Stimulated activated CD8-positive, alpha-beta memory T cell treated with anti-CD3 and anti-CD28 coated beads, Interleukin-7, amount 100 ng/mL, for 4 hours (primary cell): ENCODE results near the gene KCNG4.
A peak's percentile ranks its signal among the peaks of the same experiment; 100 is the strongest.

ENCODE experiments used
- DNase-seq, 2 donors: peaks; one replicate each; pipeline ENCODE4 v3.0.0-alpha.2; 2020; ENCODE audit warnings: low read depth in 2 of 2

Gene KCNG4, protein sequence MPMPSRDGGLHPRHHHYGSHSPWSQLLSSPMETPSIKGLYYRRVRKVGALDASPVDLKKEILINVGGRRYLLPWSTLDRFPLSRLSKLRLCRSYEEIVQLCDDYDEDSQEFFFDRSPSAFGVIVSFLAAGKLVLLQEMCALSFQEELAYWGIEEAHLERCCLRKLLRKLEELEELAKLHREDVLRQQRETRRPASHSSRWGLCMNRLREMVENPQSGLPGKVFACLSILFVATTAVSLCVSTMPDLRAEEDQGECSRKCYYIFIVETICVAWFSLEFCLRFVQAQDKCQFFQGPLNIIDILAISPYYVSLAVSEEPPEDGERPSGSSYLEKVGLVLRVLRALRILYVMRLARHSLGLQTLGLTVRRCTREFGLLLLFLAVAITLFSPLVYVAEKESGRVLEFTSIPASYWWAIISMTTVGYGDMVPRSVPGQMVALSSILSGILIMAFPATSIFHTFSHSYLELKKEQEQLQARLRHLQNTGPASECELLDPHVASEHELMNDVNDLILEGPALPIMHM

DNA sequence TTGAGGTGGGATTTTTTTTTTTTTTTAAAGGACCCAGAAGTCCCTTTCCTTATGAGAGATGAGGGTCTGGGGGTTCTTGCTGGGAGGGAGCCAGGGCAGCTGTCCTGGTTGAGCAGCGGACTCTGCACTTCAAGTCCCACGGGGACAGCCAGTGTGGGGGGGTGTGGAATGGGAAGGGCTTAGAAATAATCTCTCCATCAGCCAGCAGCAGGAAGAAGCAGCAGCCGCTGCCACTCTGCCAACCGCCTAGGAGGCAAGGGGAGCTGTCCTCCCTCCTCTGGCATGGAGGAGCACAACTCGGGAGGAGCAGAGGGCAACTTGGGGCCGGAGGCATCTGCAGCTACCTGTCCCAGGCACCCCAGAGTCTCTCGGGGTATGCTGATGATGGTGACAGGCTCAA lies at the start of gene KCNG4:
Gene KCNG4 (minus strand): TSS at position 104 of the 400 bp plus-strand sequence. CDS start 2,527 bp downstream, outside the sequence.
- DNase-seq: no peak

DNA sequence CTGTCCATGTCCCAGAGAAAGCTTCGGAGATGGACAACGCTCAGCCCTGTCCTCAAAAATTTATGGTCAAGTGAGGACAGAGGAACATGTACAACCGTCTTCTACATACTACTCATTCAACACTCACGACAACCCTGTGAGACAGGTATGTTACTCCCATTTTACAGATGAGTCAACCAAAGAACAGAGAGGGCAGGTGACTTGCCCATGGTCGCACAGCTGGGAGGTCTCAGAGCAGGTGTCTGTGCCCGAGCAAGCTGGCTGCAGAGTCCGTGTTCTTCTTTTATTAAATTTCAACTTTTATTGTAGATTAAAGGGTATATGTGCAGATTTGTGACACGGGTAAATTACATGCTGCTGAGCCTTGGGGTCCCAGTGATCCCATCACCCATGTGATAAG lies 49.1 kb upstream of the KCNG4 start:
- DNase-seq: no peak

DNA sequence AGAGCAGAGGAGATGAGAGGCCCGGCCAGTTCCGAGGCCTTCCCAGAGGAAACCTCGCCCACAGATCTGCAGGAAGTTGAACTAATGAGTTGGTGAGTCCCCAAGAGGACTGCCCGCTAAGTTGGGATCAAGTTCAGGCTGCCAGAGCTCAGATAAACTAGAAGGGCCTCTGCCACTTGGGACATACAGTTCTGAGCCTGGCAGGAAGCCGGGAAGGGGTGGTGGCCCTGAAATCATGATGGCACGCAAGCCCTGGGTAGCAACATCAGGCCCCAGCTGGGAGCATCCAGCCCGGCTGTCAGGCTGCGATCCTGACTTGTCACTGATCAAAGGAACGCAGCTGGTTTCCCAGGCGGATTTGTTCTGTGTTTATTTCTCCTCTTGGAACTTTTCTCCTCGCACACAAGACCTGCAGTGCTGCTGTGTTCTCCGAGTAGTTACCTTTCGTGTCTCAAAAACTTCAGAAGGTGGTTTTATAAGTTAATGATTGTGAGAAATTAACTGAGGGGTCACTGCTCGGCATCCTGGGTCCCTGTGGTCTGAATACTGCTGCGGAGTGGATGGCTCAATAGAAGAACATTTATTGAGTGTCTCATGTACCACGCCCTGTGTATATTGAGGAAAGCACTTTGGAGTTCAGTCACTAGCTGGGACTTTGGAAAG lies 46.9 kb upstream of the KCNG4 start:
- DNase-seq: no peak

DNA sequence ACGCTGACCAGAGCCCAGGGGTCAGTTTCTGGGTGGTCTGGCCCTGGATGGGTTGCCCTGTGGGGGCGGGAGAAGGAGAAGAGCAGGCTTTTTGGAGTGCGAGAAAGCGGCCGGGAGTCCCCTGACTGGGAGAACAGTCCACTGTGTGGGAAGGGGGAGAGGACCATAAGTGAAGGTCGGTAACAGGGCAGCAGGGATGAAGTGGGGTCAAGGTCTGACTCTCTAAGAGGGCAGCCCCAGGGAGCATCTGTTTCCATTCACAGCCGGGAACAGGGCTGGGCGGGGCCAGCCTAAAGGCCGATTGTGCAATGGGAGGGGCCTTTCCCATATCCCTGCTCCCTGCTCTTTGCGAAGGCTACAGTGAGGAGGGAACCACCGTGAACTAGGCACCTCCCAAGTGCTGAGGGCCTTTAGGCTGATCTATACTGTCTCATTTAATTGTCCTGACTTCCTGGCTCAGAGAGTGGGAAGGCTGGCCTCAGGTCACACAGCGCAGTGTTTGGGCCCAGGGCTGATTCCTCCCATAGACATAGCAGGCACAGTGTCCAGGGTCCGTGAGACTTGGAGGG lies 44.4 kb upstream of the KCNG4 start:
- no peak for DNase-seq

DNA sequence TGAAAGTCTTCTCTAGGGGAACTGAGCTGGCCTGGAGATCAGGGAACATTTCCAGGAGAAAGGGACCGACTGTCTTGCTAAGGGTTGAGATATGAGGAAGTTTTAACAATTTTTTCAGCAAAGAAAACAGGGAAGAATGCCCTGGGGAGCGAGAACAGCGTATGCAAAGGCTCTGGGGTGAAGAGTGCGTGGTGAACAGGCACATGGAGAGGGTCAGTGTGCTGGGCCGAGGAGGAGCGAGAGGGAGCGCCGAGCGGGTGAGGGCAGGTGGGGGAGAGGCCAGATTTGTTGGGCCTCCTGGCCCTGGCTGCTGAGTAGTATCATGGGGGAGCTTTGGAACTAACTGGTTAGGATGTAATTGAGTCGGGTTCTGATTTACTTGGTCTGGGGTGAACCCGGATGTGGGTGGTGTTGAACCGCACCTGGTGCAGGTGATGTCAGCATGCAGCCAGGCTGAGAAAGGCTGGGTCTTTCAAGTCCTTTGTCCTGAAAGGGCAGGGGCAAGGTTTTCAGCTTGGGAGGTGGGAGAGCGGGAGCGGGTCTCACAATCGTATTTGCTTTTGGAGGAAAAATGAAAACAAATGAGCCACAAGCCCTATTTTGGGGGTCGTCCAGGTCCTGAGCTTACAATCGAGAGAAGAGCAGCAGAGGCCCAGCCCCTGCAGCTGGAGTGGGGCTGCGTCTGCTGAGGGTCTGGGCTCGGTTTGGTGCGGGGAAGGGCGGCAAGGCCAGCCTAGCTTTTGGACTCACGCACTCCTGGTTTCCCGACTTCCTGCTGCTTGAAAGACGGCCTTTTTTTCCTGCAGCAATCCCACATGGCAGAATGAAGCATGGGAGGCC lies 43.7 kb upstream of the KCNG4 start:
- no peak for DNase-seq

DNA sequence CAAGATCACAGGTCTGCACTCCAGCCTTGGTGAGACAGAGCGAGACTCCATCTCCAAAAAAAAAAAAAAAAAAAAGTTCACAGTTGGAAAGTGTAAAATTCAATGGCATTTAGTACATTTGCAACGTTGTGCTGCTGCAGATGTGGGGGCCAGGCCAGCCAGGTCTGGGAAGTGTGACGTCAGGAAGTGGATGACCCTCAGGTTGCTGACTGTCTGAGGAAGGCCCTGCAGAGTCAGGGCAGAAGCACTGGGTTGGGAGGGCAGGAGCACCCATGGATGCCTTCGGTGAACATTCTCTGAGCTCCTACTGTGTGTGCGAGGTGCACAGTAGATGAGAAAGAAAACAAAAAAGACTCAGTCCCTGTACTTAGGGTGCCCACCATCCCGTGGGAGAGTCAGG lies 42.7 kb upstream of the KCNG4 start:
- no peak for DNase-seq

DNA sequence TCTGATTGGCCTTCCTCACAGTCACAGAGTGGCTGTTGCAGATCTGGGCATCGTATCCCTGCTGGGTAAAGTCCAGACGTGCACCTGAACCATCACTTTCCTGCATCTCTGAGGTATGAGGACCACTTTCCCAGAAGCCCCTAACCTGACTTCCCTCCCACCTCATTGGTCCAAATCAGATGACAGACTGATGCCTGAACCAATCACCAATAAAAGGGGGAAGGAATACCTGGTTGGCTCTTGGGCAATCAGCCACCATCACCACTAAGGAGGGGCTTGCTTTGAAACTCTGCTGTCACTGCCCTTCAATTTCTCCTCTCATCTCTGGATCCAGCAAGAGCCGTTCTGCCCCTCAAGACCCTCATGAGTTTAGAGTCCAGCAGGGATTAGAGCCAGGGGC lies 41.3 kb upstream of the KCNG4 start:
- DNase-seq: no peak

DNA sequence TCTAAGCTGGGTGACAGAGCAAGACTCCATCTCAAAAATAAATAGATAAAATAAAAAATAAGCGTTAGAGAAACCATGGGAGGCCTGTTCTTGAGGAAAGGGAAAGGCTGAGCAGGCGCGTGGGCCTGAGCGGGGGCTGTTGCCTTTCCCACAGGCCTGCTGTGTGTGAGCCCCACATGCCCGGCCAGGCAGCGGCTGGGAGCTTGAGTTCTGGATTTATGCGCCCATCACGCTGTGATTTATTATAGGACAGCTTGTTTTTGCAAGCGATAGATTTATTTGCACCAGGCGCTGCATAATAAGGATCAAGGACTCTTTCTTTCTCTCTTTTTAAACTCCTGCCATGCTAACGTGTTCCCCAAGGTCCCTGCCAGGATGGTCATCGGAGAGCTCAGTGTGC lies 40.1 kb upstream of the KCNG4 start:
- DNase-seq: no peak

DNA sequence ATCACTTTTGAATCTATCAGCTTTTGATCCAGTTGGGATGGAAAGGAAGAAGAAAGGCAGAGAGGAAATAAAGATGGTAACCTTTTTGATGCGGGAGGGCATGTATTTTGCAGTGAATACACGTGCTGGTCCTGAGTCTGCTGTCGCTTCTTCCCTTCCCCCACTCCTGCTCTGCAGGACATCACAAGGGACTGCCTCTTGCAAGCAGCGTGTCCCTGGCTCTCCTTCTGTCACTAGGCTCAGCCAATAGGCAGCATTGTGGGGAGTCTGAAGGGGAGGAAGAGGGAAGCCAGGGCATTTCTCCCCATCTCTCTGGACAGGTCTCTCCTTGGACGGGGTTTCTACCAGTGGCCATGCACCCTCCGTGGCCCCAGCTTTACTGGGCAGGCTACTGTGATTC lies 39.2 kb upstream of the KCNG4 start:
- no peak for DNase-seq

DNA sequence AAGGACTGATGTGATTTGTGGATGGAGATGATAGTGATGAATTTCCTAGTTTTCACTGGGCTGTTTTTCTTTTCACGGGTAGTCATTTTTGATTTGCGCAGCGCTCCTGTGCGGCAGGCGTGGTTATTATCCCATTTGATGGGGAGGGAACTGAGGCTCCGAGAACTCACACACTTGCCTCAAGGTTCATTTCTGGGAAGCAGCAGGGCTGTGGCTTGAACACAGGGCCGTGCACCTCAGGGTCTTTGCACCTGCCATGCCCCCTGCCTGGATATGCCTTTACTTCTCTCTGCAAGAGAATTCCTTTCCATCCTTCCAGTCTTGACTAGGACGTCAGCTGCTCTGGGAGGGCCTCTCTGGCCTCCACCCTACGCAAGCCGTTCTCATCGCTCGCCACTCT lies 38.5 kb upstream of the KCNG4 start:
- DNase-seq: no peak

DNA sequence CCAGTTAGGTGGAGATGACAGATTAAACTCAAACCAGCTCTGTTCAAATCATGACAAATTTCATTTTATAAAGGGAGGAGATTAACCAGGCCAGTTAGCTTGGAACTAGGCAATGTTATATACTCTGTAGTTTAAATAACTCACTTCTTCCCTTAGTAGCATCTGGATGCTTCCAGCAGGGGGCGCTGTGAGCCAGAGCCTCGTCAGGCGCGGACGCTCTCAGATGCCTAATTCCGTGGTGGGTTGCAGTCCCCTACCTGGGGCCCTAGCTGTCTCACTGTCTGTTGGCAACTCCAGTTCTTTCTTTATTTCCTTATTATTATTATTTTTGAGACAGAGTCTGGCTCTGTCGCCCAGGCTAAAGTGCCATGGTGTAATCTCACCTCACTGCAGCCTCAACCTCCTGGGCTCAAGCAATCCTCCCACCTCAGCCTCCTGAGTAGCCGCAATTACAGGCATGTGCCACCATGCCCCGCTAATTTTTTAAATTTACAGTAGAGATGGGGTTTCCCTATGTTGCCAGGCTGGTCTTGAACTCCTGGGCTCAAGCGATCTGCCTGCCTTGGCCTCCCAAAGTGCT lies 37.5 kb upstream of the KCNG4 start:
- DNase-seq: peak; percentile 24 to 33

DNA sequence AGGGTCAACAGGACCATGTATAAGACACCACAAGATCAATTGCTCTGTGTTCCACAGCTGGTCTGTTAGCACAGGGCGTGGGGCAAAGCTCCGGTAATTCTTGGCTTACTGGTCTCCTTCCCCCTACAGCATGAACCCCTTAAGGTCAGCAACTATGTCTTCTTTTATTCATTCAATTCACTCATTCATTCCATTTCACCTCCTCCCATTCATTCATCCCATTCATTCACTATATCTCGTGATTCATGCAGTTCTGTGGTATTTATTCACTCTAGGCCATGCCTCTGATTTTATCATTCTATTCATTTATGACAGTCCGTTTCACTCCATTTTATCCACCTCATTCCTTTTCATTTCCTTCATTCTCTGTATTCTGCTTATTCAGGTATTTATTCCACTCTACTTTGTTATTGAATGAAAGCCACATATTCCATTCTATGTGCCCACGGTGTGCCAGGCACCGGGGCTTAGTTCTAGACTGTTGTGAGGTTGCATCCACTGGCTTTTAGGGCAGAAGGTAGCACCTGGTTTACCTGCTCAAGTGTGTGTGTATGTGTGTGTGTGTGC lies 35.9 kb upstream of the KCNG4 start:
- no peak for DNase-seq

DNA sequence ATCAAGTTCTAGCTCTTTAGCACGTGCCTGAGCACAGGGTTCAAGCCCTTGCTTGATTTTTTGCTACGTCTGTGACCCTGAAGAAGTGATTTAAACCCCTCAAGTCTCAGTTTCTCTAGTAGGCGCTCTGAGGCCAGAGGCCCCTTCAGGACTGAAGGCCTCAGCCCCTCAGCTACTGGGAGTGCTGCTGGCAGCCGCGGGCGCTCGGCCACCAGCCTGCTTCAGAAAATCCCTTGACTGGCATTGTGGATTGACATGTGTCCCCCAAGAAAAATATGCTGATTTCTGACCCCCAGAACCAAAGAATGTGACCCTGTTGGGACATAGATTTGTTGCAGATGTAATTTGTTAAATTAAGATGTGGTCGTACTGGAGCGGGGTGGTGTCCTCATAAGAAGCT lies 34.7 kb upstream of the KCNG4 start:
- no peak for DNase-seq

DNA sequence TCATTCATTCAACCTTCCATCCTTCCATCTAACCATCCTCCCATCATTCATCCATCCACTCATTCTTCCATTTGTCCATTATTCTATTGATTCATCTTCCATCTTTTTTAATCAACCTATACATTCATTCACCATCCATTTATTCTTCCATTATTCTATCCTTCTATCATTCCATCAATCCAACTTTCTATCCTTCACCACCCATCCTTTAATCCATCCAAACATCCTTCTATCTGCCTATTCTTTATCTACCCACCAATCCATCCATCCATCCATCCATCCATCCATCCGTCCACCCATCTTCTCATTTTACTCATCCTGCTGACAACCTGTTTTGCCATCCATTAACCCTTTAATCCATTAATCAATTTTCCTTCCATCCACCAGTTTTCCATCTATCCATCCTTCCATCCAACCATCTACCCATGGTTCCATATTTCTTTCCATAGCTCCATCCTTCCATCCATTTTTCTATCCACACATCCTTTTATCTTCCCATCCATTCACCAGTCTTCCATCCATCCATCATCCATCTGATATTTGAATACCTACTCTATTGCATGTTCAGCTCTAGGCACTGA lies 33.0 kb upstream of the KCNG4 start:
- DNase-seq: no peak

DNA sequence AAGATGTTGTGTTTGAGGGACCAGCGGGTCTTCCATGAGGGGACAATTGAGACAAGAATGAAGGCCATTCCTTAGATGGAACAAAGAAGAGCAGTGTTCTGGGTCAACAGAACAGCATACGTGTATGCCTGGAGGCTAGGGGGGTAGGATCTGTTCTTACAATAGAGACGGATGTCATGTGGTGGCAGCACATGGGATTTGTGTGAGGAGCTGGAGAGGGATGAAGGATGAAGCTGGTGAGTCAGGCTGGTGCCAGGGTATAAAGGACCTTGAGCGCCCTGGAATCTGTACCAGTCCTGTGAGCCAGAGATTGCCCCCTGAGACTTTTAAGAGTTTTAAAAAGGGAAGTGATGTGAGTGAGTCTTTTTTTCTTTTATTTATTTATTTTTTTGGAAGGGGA lies 32.1 kb upstream of the KCNG4 start:
- no peak for DNase-seq

DNA sequence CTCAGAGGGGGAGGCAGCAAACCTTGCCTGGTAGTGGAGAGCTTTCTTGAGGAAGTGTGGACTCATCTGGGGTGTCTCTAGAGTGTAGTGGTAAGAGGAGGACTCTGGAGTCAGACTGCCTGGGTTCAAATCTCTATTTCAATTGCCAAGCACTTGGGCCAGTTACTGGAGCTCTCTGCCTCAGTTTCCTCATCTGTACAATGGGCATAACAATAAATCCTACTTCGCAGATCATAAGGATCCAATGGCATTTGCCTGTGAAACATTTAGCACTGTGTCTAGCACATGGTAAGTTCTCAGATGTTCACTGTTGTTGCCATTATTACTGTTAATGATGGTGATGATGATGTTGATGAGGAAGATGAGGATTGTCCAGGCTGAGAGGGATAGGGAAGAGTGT lies 31.2 kb upstream of the KCNG4 start:
- no peak for DNase-seq

DNA sequence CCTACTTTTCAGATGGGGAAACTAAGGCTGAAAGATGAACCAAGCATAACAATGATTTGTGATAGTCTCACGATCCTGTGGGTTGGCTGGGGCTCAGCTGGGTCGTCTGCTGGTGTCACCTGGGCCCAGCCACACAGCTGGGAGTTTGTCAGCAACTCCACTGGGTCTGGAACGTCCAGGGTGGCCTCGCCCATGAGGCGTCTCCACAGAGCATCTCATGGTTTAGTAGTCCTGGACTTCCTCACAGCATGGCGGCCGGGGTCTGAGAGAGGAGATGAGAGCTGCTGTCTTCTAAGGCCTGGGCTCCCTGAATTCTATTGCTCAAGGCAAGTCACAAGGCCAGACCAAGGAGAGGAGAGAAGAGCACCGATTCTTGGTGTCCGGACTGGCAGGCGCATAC lies 30.7 kb upstream of the KCNG4 start:
- DNase-seq: no peak

DNA sequence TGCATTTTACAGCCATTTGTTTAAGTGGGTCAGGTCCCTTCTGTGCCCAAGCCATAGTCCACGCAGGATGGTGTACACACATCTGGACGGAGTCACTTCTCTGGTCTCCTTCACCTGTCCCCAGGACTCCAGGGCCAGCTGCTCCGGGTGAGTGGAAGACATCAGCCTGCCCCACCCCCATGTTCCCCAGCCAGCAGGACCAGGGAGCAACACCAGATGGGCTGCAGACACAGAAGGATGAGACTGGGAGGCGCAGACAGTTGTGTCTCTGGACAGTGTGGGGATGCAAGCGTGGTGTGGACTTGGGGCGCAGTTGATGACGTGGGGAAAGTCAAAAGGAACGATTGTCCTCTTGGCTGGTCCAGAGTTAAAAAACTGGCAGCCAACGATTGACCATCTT lies 30.3 kb upstream of the KCNG4 start:
- DNase-seq: no peak

DNA sequence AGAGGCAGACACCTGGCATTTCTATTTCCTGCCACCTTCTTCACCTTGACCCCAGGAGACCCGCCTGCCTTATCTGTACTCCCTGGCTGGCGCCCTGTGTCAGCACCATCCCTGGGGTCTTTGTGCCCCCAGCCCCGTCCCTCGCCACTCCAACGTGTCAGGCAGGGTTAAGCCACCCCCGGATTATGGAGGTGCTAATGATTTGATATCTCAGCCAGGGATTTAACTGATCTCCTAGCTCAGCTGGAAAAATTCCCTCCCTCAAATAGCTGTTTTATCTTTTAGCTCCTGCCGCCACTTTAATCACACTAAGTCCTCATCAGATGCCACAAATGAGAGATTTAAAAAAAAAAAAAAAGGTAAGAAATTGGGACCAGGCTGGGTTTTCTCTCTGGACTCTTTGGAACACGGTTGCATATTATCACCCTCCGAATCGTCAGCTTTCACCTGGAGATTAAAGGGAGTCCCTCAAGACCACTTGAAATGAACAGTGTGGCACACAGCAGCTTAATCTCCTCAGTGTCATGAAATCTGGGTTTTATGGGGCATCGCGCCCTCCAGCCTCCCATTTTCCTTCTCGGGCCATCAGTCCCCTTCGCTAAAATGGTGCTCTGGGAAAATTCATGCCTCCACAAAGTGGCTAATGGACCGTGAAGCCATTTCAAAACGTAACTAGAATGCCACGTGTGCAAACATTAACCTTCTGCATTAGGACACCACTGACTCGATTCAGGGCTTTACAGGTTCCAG lies 28.7 kb upstream of the KCNG4 start:
- DNase-seq: no peak

DNA sequence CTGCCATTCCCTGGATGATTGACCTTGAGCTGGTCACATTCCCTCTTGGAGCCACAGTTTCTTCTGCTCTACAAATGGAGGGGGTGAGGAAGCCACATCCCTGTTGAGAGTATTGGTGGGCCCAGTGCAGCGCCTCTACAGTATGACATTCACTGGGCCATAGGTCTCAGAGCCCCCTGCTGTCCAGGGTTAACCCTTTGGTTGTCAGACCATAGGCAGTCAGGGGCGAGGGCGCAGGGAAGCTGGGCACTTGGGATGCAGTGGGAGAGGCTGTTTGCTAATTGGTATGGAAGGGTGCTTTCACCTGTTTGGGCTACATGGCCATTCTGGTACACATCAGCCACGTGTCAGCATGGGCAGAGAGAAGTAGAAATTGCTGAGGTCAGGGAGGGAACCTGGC lies 27.6 kb upstream of the KCNG4 start:
- no peak for DNase-seq
